DOHH2 (cell line): ENCODE data around the gene PDIK1L.

Experiments used
- H3F3A ChIP-seq: fragments of 200-600 bp; sonication (generic), shearing (Covaris generic); 2 replicates; pipeline ENCODE4 v1.6.0; 2016; ENCODE audit warnings: antibody characterized with exemption, mild to moderate bottlenecking; ENCODE audit not compliant: control insufficient read depth, insufficient read depth
- H3K27ac ChIP-seq: fragments of 200-600 bp; sonication (generic); 2 replicates; pipeline ENCODE4 v1.5.1; 2014; ENCODE audit warnings: low read depth, mild to moderate bottlenecking, low read length, moderate library complexity
- H3K27me3 ChIP-seq: fragments of 200-600 bp; sonication (generic); 2 replicates; pipeline ENCODE4 v1.6.1; 2014; ENCODE audit warnings: mild to moderate bottlenecking, low read length, mixed read lengths; ENCODE audit not compliant: control insufficient read depth
- H3K36me3 ChIP-seq: fragments of 200-600 bp; sonication (generic); 2 replicates; pipeline ENCODE4 v1.6.1; 2014; ENCODE audit warnings: mild to moderate bottlenecking, low read length, moderate library complexity, mixed read lengths; ENCODE audit not compliant: control insufficient read depth
- H3K4me1 ChIP-seq: fragments of 200-600 bp; sonication (generic); 2 replicates; pipeline ENCODE4 v1.6.1; 2014; ENCODE audit warnings: mild to moderate bottlenecking, low read length, mixed read lengths; ENCODE audit not compliant: control insufficient read depth
- H3K4me2 ChIP-seq: fragments of 200-600 bp; sonication (generic); 2 replicates; pipeline ENCODE4 v1.6.0; 2014; ENCODE audit warnings: mild to moderate bottlenecking, low read length, moderate library complexity
- H3K4me3 ChIP-seq: fragments of 200-600 bp; sonication (generic); 2 replicates; pipeline ENCODE4 v1.5.1; 2014; ENCODE audit warnings: mild to moderate bottlenecking, low read length, mixed read lengths
- H3K79me2 ChIP-seq: fragments of 200-600 bp; sonication (generic); 2 replicates; pipeline ENCODE4 v1.6.1; 2014; ENCODE audit warnings: mild to moderate bottlenecking, low read length, mixed read lengths; ENCODE audit not compliant: control insufficient read depth
- H3K9me2 ChIP-seq: fragments of 200-600 bp; sonication (generic); replicated peaks from 2 replicates; pipeline ENCODE4 v1.6.1; 2014; ENCODE audit warnings: mild to moderate bottlenecking, low read length, mixed read lengths; ENCODE audit not compliant: control insufficient read depth
- H3K9me3 ChIP-seq: fragments of 200-600 bp; sonication (generic); 2 replicates; pipeline ENCODE4 v1.6.1; 2014; ENCODE audit warnings: antibody characterized with exemption, low read length, mixed read lengths; ENCODE audit not compliant: control insufficient read depth, insufficient read depth
- H4K20me1 ChIP-seq: fragments of 200-600 bp; sonication (generic); 2 replicates; pipeline ENCODE4 v1.6.0; 2014; ENCODE audit warnings: low read depth, mild to moderate bottlenecking, antibody characterized with exemption, low read length, moderate library complexity; ENCODE audit not compliant: control insufficient read depth, insufficient read depth
- CTCF ChIP-seq: fragments of 200-600 bp; sonication (generic); IDR thresholded peaks from one replicate; pipeline ENCODE4 v1.5.1; 2014; ENCODE audit warnings: antibody characterized with exemption, mild to moderate bottlenecking, low read depth, low read length; ENCODE audit not compliant: poor library complexity, severe bottlenecking
- EZH2phosphoT487 ChIP-seq: fragments of 200-600 bp; sonication (generic); IDR thresholded peaks from 2 replicates; pipeline ENCODE4 v1.6.1; 2017; ENCODE audit warnings: borderline replicate concordance, mild to moderate bottlenecking, antibody characterized with exemption, low read length, moderate library complexity, mixed read lengths

The PDIK1L gene

GRCh38 chr1:26066857-26067256 lies 44.8 kb upstream of the PDIK1L start:
- no peaks in the 10 kb centered on the region for H3K4me1 ChIP-seq
- H3K4me3 ChIP-seq = no peak overlapping the region
- no peaks in the 10 kb centered on the region for H3F3A ChIP-seq
- H3K27me3 ChIP-seq = peaks cover 10% of the 10 kb centered on the region
- H3K27ac ChIP-seq = no peak overlapping the region
- no peak for TF ChIP-seq CTCF
- no peak for TF ChIP-seq EZH2phosphoT487
- no peaks in the 10 kb centered on the region for H3K9me2 ChIP-seq
- H3K36me3 ChIP-seq = no peaks in the 10 kb centered on the region
- no peaks in the 10 kb centered on the region for H4K20me1 ChIP-seq
- H3K4me2 ChIP-seq = no peak overlapping the region
- no peaks in the 10 kb centered on the region for H3K9me3 ChIP-seq
- H3K79me2 ChIP-seq = no peaks in the 10 kb centered on the region

GRCh38 chr1:26067432-26067911 lies 44.2 kb upstream of the PDIK1L start, which contains the start of gene TRIM63:
TRIM63 (minus strand) TSS chr1:26067630; CDS start chr1:26067494, 136 bp downstream.
- no peaks in the 10 kb centered on the region for H3K9me2 ChIP-seq
- no peak within 1 kb of the TSS for H3K4me3 ChIP-seq
- H3K79me2 ChIP-seq = no peaks in the 10 kb centered on the region
- H3K4me1 ChIP-seq = no peaks in the 10 kb centered on the region
- H3K27me3 ChIP-seq = peaks cover 7% of the 10 kb centered on the region
- no peak within 1 kb of the TSS for H3K4me2 ChIP-seq
- H3K27ac ChIP-seq = no peak within 1 kb of the TSS
- H3F3A ChIP-seq = no peaks in the 10 kb centered on the region
- H3K9me3 ChIP-seq = no peaks in the 10 kb centered on the region
- TF ChIP-seq CTCF = no peak
- TF ChIP-seq EZH2phosphoT487 = no peak
- H4K20me1 ChIP-seq = no peaks in the 10 kb centered on the region
- no peaks in the 10 kb centered on the region for H3K36me3 ChIP-seq

GRCh38 chr1:26069941-26070295 lies 41.7 kb upstream of the PDIK1L start:
- Histone ChIP-seq H3F3A (no peaks in the 10 kb centered on the region), H3K27me3 (peaks cover 7% of the 10 kb centered on the region), H3K4me3 (no peak overlapping the region), H3K36me3 (no peaks in the 10 kb centered on the region), H4K20me1 (no peaks in the 10 kb centered on the region), H3K9me3 (no peaks in the 10 kb centered on the region), H3K79me2 (no peaks in the 10 kb centered on the region), H3K9me2 (no peaks in the 10 kb centered on the region), H3K27ac (no peak overlapping the region), H3K4me1 (no peaks in the 10 kb centered on the region), H3K4me2 (no peak overlapping the region)
- TF ChIP-seq CTCF = no peak
- TF ChIP-seq EZH2phosphoT487 = no peak
